WTC11 (cell line): ENCODE measurements around the gene ARPC1A. TPM values are rescaled to one million over a fixed set of nuclear protein-coding genes. Genes with fewer than 3 reads are reported as not detected.

Experiments
- AFF4 ChIP-seq: sonication (generic); formaldehyde crosslinking; IDR thresholded peaks from 2 replicates; pipeline ENCODE4 v1.8.1; 2023; ENCODE audit warnings: mild to moderate bottlenecking, missing genetic modification reagents, borderline replicate concordance
- ATF2 ChIP-seq: sonication (generic); formaldehyde crosslinking; IDR thresholded peaks from 2 replicates; pipeline ENCODE4 v1.8.1; 2022; ENCODE audit warnings: low read depth, missing genetic modification reagents, borderline replicate concordance
- ATF6 ChIP-seq: sonication (generic); formaldehyde crosslinking; IDR thresholded peaks from 2 replicates; pipeline ENCODE4 v1.8.1; 2023; ENCODE audit warnings: mild to moderate bottlenecking, missing genetic modification reagents
- CBFB ChIP-seq: sonication (generic); formaldehyde crosslinking; IDR thresholded peaks from 2 replicates; pipeline ENCODE4 v1.8.1; 2022; ENCODE audit warnings: mild to moderate bottlenecking, low read depth, missing genetic modification reagents
- E2F1 ChIP-seq: sonication (generic); formaldehyde crosslinking; IDR thresholded peaks from 2 replicates; pipeline ENCODE4 v1.8.0; 2022; ENCODE audit warnings: mild to moderate bottlenecking, missing genetic modification reagents
- ESRRA ChIP-seq: sonication (generic); formaldehyde crosslinking; IDR thresholded peaks from 2 replicates; pipeline ENCODE4 v1.8.1; 2022; ENCODE audit warnings: mild to moderate bottlenecking, missing genetic modification reagents, borderline replicate concordance
- ETV6 ChIP-seq: sonication (generic); formaldehyde crosslinking; IDR thresholded peaks from 2 replicates; pipeline ENCODE4 v1.8.1; 2022; ENCODE audit warnings: mild to moderate bottlenecking, missing genetic modification reagents
- FOXP1 ChIP-seq: sonication (generic); formaldehyde crosslinking; IDR thresholded peaks from 2 replicates; pipeline ENCODE4 v1.8.0; 2022; ENCODE audit warnings: missing genetic modification reagents, mild to moderate bottlenecking, moderate library complexity, borderline replicate concordance
- GTF2I ChIP-seq: fragments of 250-450 bp; sonication (Bioruptor Pico); conservative IDR thresholded peaks from 2 replicates; pipeline ENCODE4 v1.4.0; 2021; ENCODE audit warnings: mild to moderate bottlenecking
- JAZF1 ChIP-seq: fragments of 250-450 bp; sonication (Bioruptor Pico); IDR thresholded peaks from 2 replicates; pipeline ENCODE4 v1.9.0; 2021; ENCODE audit warnings: moderate library complexity, mild to moderate bottlenecking, inconsistent platforms
- MXD4 ChIP-seq: fragments of 250-450 bp; sonication (Bioruptor Pico); IDR thresholded peaks from 2 replicates; pipeline ENCODE4 v1.8.0; 2021; ENCODE audit warnings: mild to moderate bottlenecking, moderate library complexity, borderline replicate concordance
- NFATC4 ChIP-seq: fragments of 250-450 bp; sonication (Bioruptor Pico); IDR thresholded peaks from 2 replicates; pipeline ENCODE4 v1.9.0; 2021; ENCODE audit warnings: mild to moderate bottlenecking
- NR2C2 ChIP-seq: sonication (generic); formaldehyde crosslinking; IDR thresholded peaks from 2 replicates; pipeline ENCODE4 v1.8.0; 2022; ENCODE audit warnings: mild to moderate bottlenecking, missing genetic modification reagents
- NR3C1 ChIP-seq: sonication (generic); formaldehyde crosslinking; conservative IDR thresholded peaks from 2 replicates; pipeline ENCODE4 v1.8.1; 2023; ENCODE audit warnings: low read depth, mild to moderate bottlenecking, missing genetic modification reagents
- RORB ChIP-seq: fragments of 250-450 bp; sonication (Bioruptor Pico); IDR thresholded peaks from 2 replicates; pipeline ENCODE4 v1.9.0; 2021; ENCODE audit warnings: mild to moderate bottlenecking
- SP1 ChIP-seq: sonication (generic); formaldehyde crosslinking; conservative IDR thresholded peaks from 2 replicates; pipeline ENCODE4 v1.8.1; 2022; ENCODE audit warnings: missing genetic modification reagents
- TEAD1 ChIP-seq: sonication (generic); formaldehyde crosslinking; IDR thresholded peaks from 2 replicates; pipeline ENCODE4 v1.8.0; 2022; ENCODE audit warnings: mild to moderate bottlenecking, missing genetic modification reagents
- TEAD4 ChIP-seq: sonication (generic); formaldehyde crosslinking; IDR thresholded peaks from 2 replicates; pipeline ENCODE4 v1.8.0; 2022; ENCODE audit warnings: mild to moderate bottlenecking, missing genetic modification reagents
- ZBTB21 ChIP-seq: sonication (generic); formaldehyde crosslinking; IDR thresholded peaks from 2 replicates; pipeline ENCODE4 v1.8.1; 2023; ENCODE audit warnings: mild to moderate bottlenecking, missing genetic modification reagents, borderline replicate concordance
- ZNF121 ChIP-seq: sonication (generic); formaldehyde crosslinking; IDR thresholded peaks from 2 replicates; pipeline ENCODE4 v1.8.0; 2023; ENCODE audit warnings: missing genetic modification reagents
- ZNF396 ChIP-seq: fragments of 250-450 bp; sonication (Bioruptor Pico); IDR thresholded peaks from 2 replicates; pipeline ENCODE4 v1.8.0; 2021; ENCODE audit warnings: mild to moderate bottlenecking, moderate library complexity, borderline replicate concordance
- ZNF532 ChIP-seq: fragments of 250-450 bp; sonication (Bioruptor Pico); IDR thresholded peaks from 2 replicates; pipeline ENCODE4 v1.9.0; 2021; ENCODE audit warnings: mild to moderate bottlenecking, borderline replicate concordance
- total RNA-seq: library from RNA; stranded (reverse); gene quantifications from 3 replicates; pipeline ENCODE4 v1.2.3, GENCODE V29; 2021
- TF ChIP-seq, protein P1 (sequence below): sonication (generic); formaldehyde crosslinking; conservative IDR thresholded peaks from 2 replicates; pipeline ENCODE4 v1.8.1; 2023; ENCODE audit warnings: mild to moderate bottlenecking, low read depth, missing genetic modification reagents, moderate library complexity

Gene ARPC1A
- total RNA-seq, 1 experiment from 2014 or later = 149 TPM

GRCh38 chr7:99392659-99393354 lies 67.1 kb downstream of the ARPC1A start (continued):
- TF ChIP-seq AFF4 (0 out of 2 replicates have a peak, but pooled peaks have one; percentile 82), ETV6 (CRISPR knock-in tag) (peak; percentile 77; the same call in 1 of the 2 replicates), ATF6 (CRISPR knock-in tag) (no peak), ZNF532 (CRISPR knock-in tag) (no peak), NFATC4 (peak; percentile 71; the same call in 1 of the 2 replicates), RORB (CRISPR knock-in tag) (no peak), JAZF1 (CRISPR knock-in tag) (no peak), ESRRA (CRISPR knock-in tag) (0 out of 2 replicates have a peak, but pooled peaks have one; percentile 17), FOXP1 (no peak), TEAD1 (CRISPR knock-in tag) (peak; percentile 79; the same call in 1 of the 2 replicates), TEAD4 (CRISPR knock-in tag) (no peak), MXD4 (CRISPR knock-in tag) (no peak), ZNF121 (CRISPR knock-in tag) (no peak), ZNF396 (CRISPR knock-in tag) (no peak), E2F1 (peak; percentile 74; the same call in 1 of the 2 replicates), GTF2I (CRISPR knock-in tag) (no peak), ZBTB21 (peak; percentile 35; the same call in 1 of the 2 replicates), NR3C1 (no peak), NR2C2 (CRISPR knock-in tag) (no peak), ATF2 (CRISPR knock-in tag) (no peak), SP1 (CRISPR knock-in tag) (peak; percentile 89), CBFB (CRISPR knock-in tag) (no peak; the same call in none of the 2 replicates)
- TF ChIP-seq, protein P1, sequence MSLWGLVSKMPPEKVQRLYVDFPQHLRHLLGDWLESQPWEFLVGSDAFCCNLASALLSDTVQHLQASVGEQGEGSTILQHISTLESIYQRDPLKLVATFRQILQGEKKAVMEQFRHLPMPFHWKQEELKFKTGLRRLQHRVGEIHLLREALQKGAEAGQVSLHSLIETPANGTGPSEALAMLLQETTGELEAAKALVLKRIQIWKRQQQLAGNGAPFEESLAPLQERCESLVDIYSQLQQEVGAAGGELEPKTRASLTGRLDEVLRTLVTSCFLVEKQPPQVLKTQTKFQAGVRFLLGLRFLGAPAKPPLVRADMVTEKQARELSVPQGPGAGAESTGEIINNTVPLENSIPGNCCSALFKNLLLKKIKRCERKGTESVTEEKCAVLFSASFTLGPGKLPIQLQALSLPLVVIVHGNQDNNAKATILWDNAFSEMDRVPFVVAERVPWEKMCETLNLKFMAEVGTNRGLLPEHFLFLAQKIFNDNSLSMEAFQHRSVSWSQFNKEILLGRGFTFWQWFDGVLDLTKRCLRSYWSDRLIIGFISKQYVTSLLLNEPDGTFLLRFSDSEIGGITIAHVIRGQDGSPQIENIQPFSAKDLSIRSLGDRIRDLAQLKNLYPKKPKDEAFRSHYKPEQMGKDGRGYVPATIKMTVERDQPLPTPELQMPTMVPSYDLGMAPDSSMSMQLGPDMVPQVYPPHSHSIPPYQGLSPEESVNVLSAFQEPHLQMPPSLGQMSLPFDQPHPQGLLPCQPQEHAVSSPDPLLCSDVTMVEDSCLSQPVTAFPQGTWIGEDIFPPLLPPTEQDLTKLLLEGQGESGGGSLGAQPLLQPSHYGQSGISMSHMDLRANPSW (CRISPR knock-in tag) = no peak
